Neuronal stem cell (in vitro differentiated cells): ENCODE data around the gene PRICKLE1.

Experiments
- DNase-seq: peaks from one replicate; pipeline ENCODE4 v3.0.0-alpha.2; 2013; ENCODE audit warnings: low spot score
- H2AFZ ChIP-seq: one replicate; pipeline ENCODE4 v1.6.1; 2013; ENCODE audit warnings: mild to moderate bottlenecking, low read length, inconsistent platforms
- H2AK5ac ChIP-seq: 2 replicates; pipeline ENCODE4 v1.6.1; 2013; ENCODE audit warnings: low read depth, mild to moderate bottlenecking, inconsistent platforms, low read length, moderate library complexity, mixed read lengths
- H2BK120ac ChIP-seq: 2 replicates; pipeline ENCODE4 v1.6.1; 2013; ENCODE audit warnings: low read depth, mild to moderate bottlenecking, inconsistent platforms, low read length, moderate library complexity, mixed read lengths
- H2BK12ac ChIP-seq: one replicate; pipeline ENCODE4 v1.6.1; 2013; ENCODE audit warnings: low read length, inconsistent platforms
- H2BK15ac ChIP-seq: 2 replicates; pipeline ENCODE4 v1.6.1; 2013; ENCODE audit warnings: mild to moderate bottlenecking, low read length, inconsistent platforms, mixed read lengths
- H2BK5ac ChIP-seq: one replicate; pipeline ENCODE4 v1.6.1; 2013; ENCODE audit warnings: inconsistent platforms, mild to moderate bottlenecking, low read length, moderate library complexity
- H3K14ac ChIP-seq: one replicate; pipeline ENCODE4 v1.6.1; 2013; ENCODE audit warnings: low read length, inconsistent platforms
- H3K18ac ChIP-seq: 2 replicates; pipeline ENCODE4 v1.6.1; 2013; ENCODE audit warnings: low read length, inconsistent platforms
- H3K23ac ChIP-seq: 2 replicates; pipeline ENCODE4 v1.6.1; 2013; ENCODE audit warnings: low read depth, mild to moderate bottlenecking, mixed read lengths, low read length, inconsistent platforms; ENCODE audit not compliant: poor library complexity
- H3K27ac ChIP-seq: replicated peaks from 3 replicates; pipeline ENCODE4 v1.5.1; 2013; ENCODE audit warnings: low read length, inconsistent platforms
- H3K27me3 ChIP-seq, 3 experiments: 2 replicates each; pipeline ENCODE4 v1.6.1; 2013; ENCODE audit warnings: low read length in 3 of 3, mild to moderate bottlenecking in 2 of 3, inconsistent platforms in 1 of 3, low read depth in 1 of 3, mixed read lengths in 1 of 3, moderate library complexity in 1 of 3; ENCODE audit not compliant: control insufficient read depth in 3 of 3, insufficient read depth in 3 of 3
- H3K36me3 ChIP-seq, 2 donors: replicated peaks in 1 of 2; 2 replicates each; pipeline ENCODE4 v1.6.1; 2013; ENCODE audit warnings: low read length in 2 of 2; ENCODE audit not compliant: control insufficient read depth in 2 of 2, insufficient read depth in 2 of 2
- H3K4ac ChIP-seq: 2 replicates; pipeline ENCODE4 v1.6.1; 2013; ENCODE audit warnings: inconsistent platforms, mild to moderate bottlenecking, low read length, moderate library complexity
- H3K4me1 ChIP-seq, 2 donors: 1 replicate in 1 of 2; 2 replicates in 1 of 2; pipeline ENCODE4 v1.6.1; 2013; ENCODE audit warnings: low read length in 2 of 2, low read depth in 1 of 2; ENCODE audit not compliant: control insufficient read depth in 2 of 2, insufficient read depth in 1 of 2
- H3K4me2 ChIP-seq: one replicate; pipeline ENCODE4 v1.6.1; 2013; ENCODE audit warnings: mild to moderate bottlenecking, low read length, inconsistent platforms; ENCODE audit not compliant: insufficient read depth, poor library complexity, severe bottlenecking
- H3K4me3 ChIP-seq, 2 donors: 2 replicates each; pipeline ENCODE4 v1.5.1; 2013; ENCODE audit warnings: low read length in 2 of 2, mild to moderate bottlenecking in 2 of 2, inconsistent platforms in 1 of 2, moderate library complexity in 1 of 2
- H3K79me1 ChIP-seq: one replicate; pipeline ENCODE4 v1.6.1; 2013; ENCODE audit warnings: low read depth, mild to moderate bottlenecking, inconsistent platforms, low read length, moderate library complexity
- H3K9ac ChIP-seq: one replicate; pipeline ENCODE4 v1.6.1; 2013; ENCODE audit warnings: mild to moderate bottlenecking, low read depth, low read length, inconsistent platforms; ENCODE audit not compliant: poor library complexity
- H3K9me3 ChIP-seq, 2 donors: replicated peaks in 1 of 2; 2 replicates each; pipeline versions ENCODE3 to v1.6.1; 2013; ENCODE audit warnings: low read length in 2 of 2, mild to moderate bottlenecking in 2 of 2, inconsistent platforms in 1 of 2, low read depth in 1 of 2, mixed read lengths in 1 of 2, moderate library complexity in 1 of 2; ENCODE audit not compliant: control insufficient read depth in 2 of 2, insufficient read depth in 1 of 2
- H4K8ac ChIP-seq: one replicate; pipeline ENCODE4 v1.6.1; 2013; ENCODE audit warnings: low read depth, mild to moderate bottlenecking, inconsistent platforms, low read length, moderate library complexity
- H4K91ac ChIP-seq: one replicate; pipeline ENCODE4 v1.6.1; 2013; ENCODE audit warnings: low read length, low read depth, mild to moderate bottlenecking, inconsistent platforms; ENCODE audit not compliant: poor library complexity
- WGBS, 2 donors: extraction: QIAGEN DNeasy Blood & Tissue Kit; methylation state at CpG; one replicate each; pipeline ENCODE4 v1.1.7; 2013; ENCODE audit warnings: missing lambda C conversion rate in 2 of 2, mixed read lengths in 1 of 2; ENCODE audit not compliant: insufficient read length in 2 of 2, insufficient replicate concordance in 1 of 2; ENCODE audit errors: extremely low coverage in 2 of 2; 5-methylcytosine and 5-hydroxymethylcytosine counted together

The PRICKLE1 gene

DNA sequence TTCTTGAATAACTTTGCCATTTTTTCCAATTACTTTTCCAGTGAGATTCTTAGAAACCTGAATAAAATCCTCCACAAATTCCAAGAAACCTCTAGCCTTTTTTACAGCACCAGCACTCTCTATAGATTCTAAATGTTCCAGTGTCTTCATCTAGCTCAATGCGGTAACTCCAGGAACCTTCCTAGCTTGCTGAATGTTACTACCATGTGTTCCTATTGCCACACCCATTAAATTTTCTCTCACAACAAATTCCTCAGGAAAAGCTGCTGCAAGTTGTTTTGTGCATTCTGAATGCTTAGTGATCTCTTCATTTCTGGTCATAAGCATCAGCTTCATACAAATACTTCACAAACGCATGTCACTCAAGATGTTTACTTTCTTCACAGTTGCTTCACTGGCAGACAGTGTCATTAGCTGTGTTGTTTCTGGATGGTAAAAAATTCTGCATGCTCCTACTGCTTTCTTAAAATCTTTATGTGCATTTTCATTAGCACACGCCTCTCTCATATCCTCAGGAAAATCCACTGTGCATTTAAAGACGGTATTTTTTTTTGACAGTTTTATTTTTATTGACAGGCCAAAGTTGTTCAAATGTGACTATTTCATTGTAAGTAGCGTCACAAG, 156.9 kb downstream of the PRICKLE1 start:
- H3K4me1 ChIP-seq = no peaks in the 10 kb centered on the region
- WGBS, 2 donors = no CpG with 5 or more reads among the region's 5 CpGs
- H3K23ac ChIP-seq = no peak overlapping the region
- H3K27me3 ChIP-seq = no peaks in the 10 kb centered on the region
- H2AK5ac ChIP-seq = no peak overlapping the region
- H2AFZ ChIP-seq = no peak overlapping the region
- H2BK15ac ChIP-seq = no peak overlapping the region
- H3K14ac ChIP-seq = no peak overlapping the region
- no peak overlapping the region for H2BK12ac ChIP-seq
- no peak overlapping the region for H2BK120ac ChIP-seq
- H2BK5ac ChIP-seq = no peak overlapping the region
- H3K36me3 ChIP-seq = peaks cover 0 to 31% of the 10 kb centered on the region in 2 donors
- H4K91ac ChIP-seq = no peak overlapping the region
- H3K18ac ChIP-seq = no peak overlapping the region
- H3K79me1 ChIP-seq = no peaks in the 10 kb centered on the region
- no peak overlapping the region for H3K4me2 ChIP-seq
- DNase-seq = no peak
- H3K4ac ChIP-seq = no peak overlapping the region
- no peak overlapping the region for H4K8ac ChIP-seq
- H3K9me3 ChIP-seq = no peaks in the 10 kb centered on the region
- no peak overlapping the region for H3K27ac ChIP-seq
- H3K9ac ChIP-seq = no peak overlapping the region
- H3K4me3 ChIP-seq = no peak overlapping the region

- no peak overlapping the region for H3K23ac ChIP-seq
- no CpG with 5 or more reads among the region's 2 CpGs for WGBS, 2 donors
Observed at GRCh38 chr12:42428850-42429249, 160.7 kb downstream of the PRICKLE1 start.

DNA sequence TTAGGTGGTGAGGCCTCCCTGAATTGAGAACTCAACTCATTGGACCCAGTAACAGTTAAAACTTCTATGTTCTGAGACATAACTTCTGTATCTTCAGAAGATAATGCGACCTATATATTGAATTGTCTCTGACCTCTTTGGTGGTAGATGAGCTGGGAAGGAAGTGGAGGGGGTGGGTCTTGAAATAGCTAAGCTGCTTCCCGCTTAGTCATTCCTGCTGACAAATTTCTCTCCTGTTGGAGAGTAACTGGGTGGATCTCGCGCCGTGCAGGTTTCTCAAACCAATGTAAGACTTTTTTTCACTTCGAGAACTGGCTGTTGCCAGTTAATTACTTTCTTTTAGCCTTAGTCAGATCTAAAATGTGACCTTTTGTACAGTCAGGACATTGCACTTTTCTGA, 162.8 kb downstream of the PRICKLE1 start:
- H2BK5ac ChIP-seq = no peak overlapping the region
- H3K14ac ChIP-seq = no peak overlapping the region
- H3K27me3 ChIP-seq = no peaks in the 10 kb centered on the region
- no peak overlapping the region for H2AFZ ChIP-seq
- no peak overlapping the region for H3K18ac ChIP-seq
- H3K36me3 ChIP-seq = peaks cover 0 to 26% of the 10 kb centered on the region in 2 donors
- no peak overlapping the region for H2AK5ac ChIP-seq
- no peak overlapping the region for H3K4me2 ChIP-seq
- H3K23ac ChIP-seq = no peak overlapping the region
- H4K8ac ChIP-seq = no peak overlapping the region
- H2BK15ac ChIP-seq = no peak overlapping the region
- WGBS, 2 donors = no CpG with 5 or more reads among the region's 6 CpGs
- no peak overlapping the region for H3K4me3 ChIP-seq
- H3K4me1 ChIP-seq = no peaks in the 10 kb centered on the region
- no peak overlapping the region for H2BK120ac ChIP-seq
- no peaks in the 10 kb centered on the region for H3K79me1 ChIP-seq
- H3K27ac ChIP-seq = no peak overlapping the region
- H2BK12ac ChIP-seq = no peak overlapping the region
- DNase-seq = no peak
- H4K91ac ChIP-seq = no peak overlapping the region
- H3K4ac ChIP-seq = no peak overlapping the region
- no peaks in the 10 kb centered on the region for H3K9me3 ChIP-seq
- H3K9ac ChIP-seq = no peak overlapping the region

More at GRCh38 chr12:42428850-42429249, 160.7 kb downstream of the PRICKLE1 start:
- no peaks in the 10 kb centered on the region for H3K27me3 ChIP-seq
- H3K18ac ChIP-seq = no peak overlapping the region
- no peak overlapping the region for H4K8ac ChIP-seq
- no peaks in the 10 kb centered on the region for H3K79me1 ChIP-seq
- no peak overlapping the region for H2BK5ac ChIP-seq
- no peak overlapping the region for H3K4me3 ChIP-seq
- no peak overlapping the region for H2AK5ac ChIP-seq
- H3K27ac ChIP-seq = no peak overlapping the region
- no peak overlapping the region for H2BK120ac ChIP-seq
- H3K36me3 ChIP-seq = peaks cover 0 to 34% of the 10 kb centered on the region in 2 donors
- no peak overlapping the region for H3K4ac ChIP-seq
- no peak overlapping the region for H3K9ac ChIP-seq
- H3K14ac ChIP-seq = no peak overlapping the region
- H2BK15ac ChIP-seq = no peak overlapping the region
- no peaks in the 10 kb centered on the region for H3K9me3 ChIP-seq
- H2BK12ac ChIP-seq = no peak overlapping the region
- no peak overlapping the region for H3K4me2 ChIP-seq
- H2AFZ ChIP-seq = no peak overlapping the region
- H3K4me1 ChIP-seq = no peaks in the 10 kb centered on the region
- no peak overlapping the region for H4K91ac ChIP-seq
- DNase-seq = no peak

GRCh38 chr12:42422785-42423184, 166.8 kb downstream of the PRICKLE1 start:
- H3K9me3 ChIP-seq = no peaks in the 10 kb centered on the region
- no peak overlapping the region for H3K14ac ChIP-seq
- H3K23ac ChIP-seq = no peak overlapping the region
- no peak for DNase-seq
- H3K27ac ChIP-seq = no peak overlapping the region
- H3K4me2 ChIP-seq = no peak overlapping the region
- no peak overlapping the region for H4K91ac ChIP-seq
- no peak overlapping the region for H3K9ac ChIP-seq
- no peaks in the 10 kb centered on the region for H3K27me3 ChIP-seq
- H3K4ac ChIP-seq = no peak overlapping the region
- H3K36me3 ChIP-seq = peaks cover 0 to 8% of the 10 kb centered on the region in 2 donors
- H2AK5ac ChIP-seq = no peak overlapping the region
- H2BK5ac ChIP-seq = no peak overlapping the region
- H2AFZ ChIP-seq = no peak overlapping the region
- H3K79me1 ChIP-seq = no peaks in the 10 kb centered on the region
- no peak overlapping the region for H2BK12ac ChIP-seq
- WGBS, 2 donors = no CpG with 5 or more reads among the region's 1 CpG
- H2BK120ac ChIP-seq = no peak overlapping the region
- no peak overlapping the region for H2BK15ac ChIP-seq
- H3K4me1 ChIP-seq = no peaks in the 10 kb centered on the region
- no peak overlapping the region for H4K8ac ChIP-seq
- H3K4me3 ChIP-seq = no peak overlapping the region
- no peak overlapping the region for H3K18ac ChIP-seq
